NCI-H1417 (cell line): ENCODE measurements around the gene BEND7.
"Not testable (repeated sequence)": the region's sequence is repeated elsewhere in the genome, so short reads cannot be mapped to it uniquely, and the experiment has no call there.

ENCODE experiments used
- DNase-seq, 3 experiments: peaks; one replicate each; lab custom pipeline; 2025; lab: John Stamatoyannopoulos, UW

The BEND7 gene

GRCh38 chr10:13528875-13529713, at the start of gene BEND7:
Gene BEND7 (minus strand): TSS chr10:13529014. CDS start chr10:13528533, 481 bp downstream.
- peak in 2 of 3 experiments; percentile 16 to 46 for DNase-seq

GRCh38 chr10:13573960-13574359, 45.1 kb upstream of the BEND7 start:
- DNase-seq = no peak

- no peak for DNase-seq
Observed at GRCh38 chr10:13571541-13571940, 42.7 kb upstream of the BEND7 start.

GRCh38 chr10:13567030-13567429, 38.2 kb upstream of the BEND7 start:
- no peak for DNase-seq

GRCh38 chr10:13564576-13564975, 35.8 kb upstream of the BEND7 start:
- no peak for DNase-seq

GRCh38 chr10:13563481-13564445, 34.9 kb upstream of the BEND7 start:
- peak in 1 of 3 experiments; percentile 75 for DNase-seq

GRCh38 chr10:13560597-13560996, 31.8 kb upstream of the BEND7 start:
- peak in 1 of 3 experiments; percentile 31 for DNase-seq

GRCh38 chr10:13559124-13559700, 30.4 kb upstream of the BEND7 start:
- DNase-seq = no peak

GRCh38 chr10:13555884-13556510, 27.2 kb upstream of the BEND7 start:
- DNase-seq = peak; percentile 18 to 71 (median 69)

- no peak for DNase-seq
Observed at GRCh38 chr10:13550802-13551201, 22.0 kb upstream of the BEND7 start.

GRCh38 chr10:13542533-13542932, 13.7 kb upstream of the BEND7 start:
- no peak for DNase-seq

- DNase-seq = not testable (repeated sequence)
Observed at GRCh38 chr10:13537985-13538384, 9.2 kb upstream of the BEND7 start.

- DNase-seq = peak; percentile 5 to 85 (median 59)
Observed at GRCh38 chr10:13536674-13537366, 8.0 kb upstream of the BEND7 start.

- DNase-seq = no peak
Observed at GRCh38 chr10:13535346-13535745, 6.5 kb upstream of the BEND7 start.

GRCh38 chr10:13529714-13529973, 830 bp upstream of the BEND7 start:
- DNase-seq = no peak

GRCh38 chr10:13528123-13528874, 515 bp downstream of the BEND7 start:
- peak in 2 of 3 experiments; percentile 45 to 57 for DNase-seq

GRCh38 chr10:13527864-13528122, 1.0 kb downstream of the BEND7 start:
- DNase-seq = peak in 1 of 3 experiments; percentile 57

GRCh38 chr10:13526948-13527863, 1.6 kb downstream of the BEND7 start:
- DNase-seq = no peak

- no peak for DNase-seq
Observed at GRCh38 chr10:13525663-13526062, 3.2 kb downstream of the BEND7 start.

- DNase-seq = no peak
Observed at GRCh38 chr10:13521026-13521425, 7.8 kb downstream of the BEND7 start.
